Coronary artery (tissue), 2 donors: ENCODE results near the gene AHCY.

Source experiments
- DNase-seq: peaks from one replicate; pipeline ENCODE4 v3.0.0-alpha.2; 2017; ENCODE audit warnings: low spot score
- H3K27ac ChIP-seq, 2 donors: fragments of 200-600 bp; sonication (generic); one replicate each; pipeline ENCODE4 v1.5.1; 2016 to 2019
- H3K4me3 ChIP-seq: fragments of 200-600 bp; sonication (generic); 2 replicates; pipeline ENCODE4 v1.5.1; 2016; ENCODE audit warnings: mild to moderate bottlenecking, moderate library complexity
- TF ChIP-seq, protein P1 (sequence below): fragments of 200-600 bp; sonication (generic); IDR thresholded peaks from one replicate; pipeline ENCODE4 v1.5.1; 2019; ENCODE audit warnings: antibody characterized with exemption

The AHCY gene

DNA sequence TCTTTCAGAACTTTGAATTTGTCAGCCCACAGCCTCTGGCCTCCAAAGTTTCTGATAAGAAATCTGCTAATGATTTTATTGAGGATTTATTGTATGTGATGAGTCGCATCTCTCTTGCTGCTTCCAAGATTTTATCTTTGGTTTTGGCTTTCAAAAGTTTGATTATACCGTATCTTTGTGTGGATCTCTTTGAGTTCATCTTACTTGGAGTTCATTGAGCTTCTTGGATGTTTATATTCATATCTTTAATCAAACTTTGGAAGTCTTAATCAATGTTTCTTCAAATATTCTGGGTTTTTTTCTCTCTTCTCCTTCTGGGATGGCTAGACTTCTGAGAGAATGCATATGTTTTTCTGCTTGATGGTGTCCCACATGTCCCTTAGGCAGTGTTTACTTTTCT lies 65.2 kb downstream of the AHCY start:
- H3K4me3 ChIP-seq, result no peak overlapping the region
- no peak for DNase-seq
- no peak overlapping the region for H3K27ac ChIP-seq
- TF ChIP-seq, protein P1, sequence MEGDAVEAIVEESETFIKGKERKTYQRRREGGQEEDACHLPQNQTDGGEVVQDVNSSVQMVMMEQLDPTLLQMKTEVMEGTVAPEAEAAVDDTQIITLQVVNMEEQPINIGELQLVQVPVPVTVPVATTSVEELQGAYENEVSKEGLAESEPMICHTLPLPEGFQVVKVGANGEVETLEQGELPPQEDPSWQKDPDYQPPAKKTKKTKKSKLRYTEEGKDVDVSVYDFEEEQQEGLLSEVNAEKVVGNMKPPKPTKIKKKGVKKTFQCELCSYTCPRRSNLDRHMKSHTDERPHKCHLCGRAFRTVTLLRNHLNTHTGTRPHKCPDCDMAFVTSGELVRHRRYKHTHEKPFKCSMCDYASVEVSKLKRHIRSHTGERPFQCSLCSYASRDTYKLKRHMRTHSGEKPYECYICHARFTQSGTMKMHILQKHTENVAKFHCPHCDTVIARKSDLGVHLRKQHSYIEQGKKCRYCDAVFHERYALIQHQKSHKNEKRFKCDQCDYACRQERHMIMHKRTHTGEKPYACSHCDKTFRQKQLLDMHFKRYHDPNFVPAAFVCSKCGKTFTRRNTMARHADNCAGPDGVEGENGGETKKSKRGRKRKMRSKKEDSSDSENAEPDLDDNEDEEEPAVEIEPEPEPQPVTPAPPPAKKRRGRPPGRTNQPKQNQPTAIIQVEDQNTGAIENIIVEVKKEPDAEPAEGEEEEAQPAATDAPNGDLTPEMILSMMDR, result no peak

DNA sequence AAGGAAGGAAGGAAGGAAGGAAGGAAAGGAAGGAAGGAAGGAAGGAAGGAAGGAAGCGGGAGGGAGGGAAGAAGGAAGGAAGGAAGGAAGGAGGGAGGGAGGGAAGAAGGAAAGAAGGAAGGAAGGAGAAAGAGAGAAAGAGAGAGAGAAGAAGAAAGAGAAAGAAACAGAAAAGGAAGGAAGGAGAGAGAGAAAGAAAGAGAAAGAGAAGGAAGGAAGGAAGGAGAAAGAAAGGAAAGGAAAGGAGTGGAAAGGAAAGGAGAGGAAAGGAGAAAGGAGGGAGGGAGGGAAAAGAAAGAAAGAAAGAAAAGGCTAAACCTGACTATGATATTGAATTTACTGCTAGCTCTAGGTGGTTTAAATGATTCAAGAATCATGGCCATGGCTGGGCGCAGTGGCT lies 67.3 kb downstream of the AHCY start:
- H3K4me3 ChIP-seq, result no peak overlapping the region
- H3K27ac ChIP-seq, result no peak overlapping the region
- no peak for DNase-seq
- TF ChIP-seq, protein P1, result no peak

- H3K27ac ChIP-seq, result no peak overlapping the region
- TF ChIP-seq, protein P1, result no peak
- no peak for DNase-seq
- H3K4me3 ChIP-seq, result no peak overlapping the region
These were observed 69.5 kb downstream of the AHCY start for GRCh38 chr20:34233687-34234086.

DNA sequence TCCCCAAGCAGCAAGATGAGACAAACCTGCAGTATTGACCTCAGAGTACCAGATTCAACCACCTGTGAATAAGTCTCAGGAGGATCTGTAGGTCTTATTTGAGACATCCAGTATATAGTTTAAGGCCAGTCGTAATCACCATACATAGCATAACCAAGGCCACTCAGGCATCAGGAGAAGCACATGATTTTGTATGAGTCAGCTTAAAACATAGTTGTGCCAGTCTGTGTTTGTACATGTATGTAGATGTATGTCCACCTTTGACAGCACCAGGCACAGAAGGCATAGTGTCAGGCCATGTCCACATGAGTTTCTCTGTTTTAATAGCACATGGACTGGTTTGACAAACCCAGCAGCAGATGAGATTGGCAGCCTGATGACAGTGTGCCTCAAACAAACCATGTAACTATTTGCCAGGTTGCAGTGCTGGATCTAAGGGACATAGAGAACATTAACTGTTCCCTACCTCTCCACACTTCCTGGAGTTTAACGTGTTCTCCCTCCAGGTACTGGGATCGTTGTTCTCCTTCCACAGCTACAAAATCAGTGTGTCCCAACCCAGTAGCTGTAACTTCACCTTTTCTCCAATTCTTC lies 70.6 kb downstream of the AHCY start:
- TF ChIP-seq, protein P1, result no peak
- Histone ChIP-seq H3K4me3 (no peak overlapping the region), H3K27ac (no peak overlapping the region)
- DNase-seq, result no peak

DNA sequence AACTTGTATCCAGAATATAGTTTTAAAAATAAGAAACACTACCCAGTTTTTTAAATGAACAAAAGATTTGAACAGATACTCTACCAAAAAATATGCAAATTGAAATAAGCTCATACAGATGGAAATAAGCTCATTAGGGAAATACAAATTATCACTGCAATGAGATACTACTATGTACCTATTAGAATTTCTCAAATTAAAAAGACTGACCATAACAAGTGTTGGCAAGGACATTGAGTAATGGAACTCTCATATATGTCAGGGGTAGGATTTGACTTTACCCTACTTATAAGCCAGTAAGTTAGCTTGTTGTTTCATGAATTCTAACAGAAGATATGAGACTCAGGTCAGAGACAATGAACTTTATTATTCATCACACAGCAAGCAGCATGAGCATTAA lies 71.5 kb downstream of the AHCY start:
- no peak overlapping the region for H3K4me3 ChIP-seq
- TF ChIP-seq, protein P1, result no peak
- no peak overlapping the region for H3K27ac ChIP-seq
- DNase-seq, result no peak
